Testis (tissue), 2 donors: ENCODE results near the gene BEST1.

ENCODE experiments used
- POLR2A ChIP-seq: fragments of 450-650 bp; IDR thresholded peaks from one replicate; pipeline ENCODE4 v1.6.1; 2017; ENCODE audit warnings: antibody characterized with exemption, mild to moderate bottlenecking, moderate library complexity
- TF ChIP-seq, protein P1 (sequence below), 3 experiments: fragments of 450-650 bp in 2 of 3; fragments of 200-600 bp in 1 of 3; sonication (generic) in 1 of 3; IDR thresholded peaks; one replicate each; pipeline ENCODE4 v1.5.1; 2016 to 2019; ENCODE audit warnings: antibody characterized with exemption in 3 of 3, mild to moderate bottlenecking in 2 of 3, moderate library complexity in 1 of 3

DNA sequence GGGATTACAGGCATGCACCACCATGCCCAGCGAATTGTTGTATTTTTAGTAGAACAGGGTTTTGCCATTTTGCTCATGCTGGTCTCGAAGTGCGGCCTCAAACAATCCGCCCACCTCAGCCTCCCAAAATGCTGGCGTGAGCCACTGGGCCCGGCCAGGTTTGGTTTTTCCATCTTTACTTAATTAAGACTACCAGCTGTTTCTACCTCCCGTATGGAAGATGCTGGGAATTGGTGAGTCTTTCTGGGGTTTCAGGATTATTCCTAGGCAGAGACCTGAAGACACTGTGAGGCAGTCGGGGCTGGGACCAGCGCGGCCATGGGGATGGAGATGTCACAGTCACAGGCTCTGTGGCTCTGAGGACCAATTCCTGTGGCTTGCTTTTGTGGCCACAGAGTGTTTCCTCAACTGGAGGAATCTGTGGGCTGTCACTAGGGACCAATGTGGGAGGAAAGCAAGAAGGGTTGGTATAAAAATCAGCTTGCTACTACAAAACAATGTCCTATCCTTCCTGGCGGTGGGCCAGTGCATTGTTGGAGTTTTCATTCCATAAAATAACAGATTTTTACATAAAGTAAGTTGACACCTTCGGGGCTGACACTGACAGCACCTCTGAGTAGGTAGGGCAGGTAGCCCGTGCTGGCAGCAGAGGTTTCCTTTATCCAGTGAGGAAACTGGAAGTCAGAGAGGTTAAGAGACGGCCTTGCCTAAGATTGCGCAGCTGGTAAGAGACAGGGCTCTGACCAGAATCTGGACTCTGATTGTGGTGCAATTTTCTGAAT, 25.7 kb downstream of the BEST1 start:
- TF ChIP-seq POLR2A = no peak
- TF ChIP-seq, protein P1, sequence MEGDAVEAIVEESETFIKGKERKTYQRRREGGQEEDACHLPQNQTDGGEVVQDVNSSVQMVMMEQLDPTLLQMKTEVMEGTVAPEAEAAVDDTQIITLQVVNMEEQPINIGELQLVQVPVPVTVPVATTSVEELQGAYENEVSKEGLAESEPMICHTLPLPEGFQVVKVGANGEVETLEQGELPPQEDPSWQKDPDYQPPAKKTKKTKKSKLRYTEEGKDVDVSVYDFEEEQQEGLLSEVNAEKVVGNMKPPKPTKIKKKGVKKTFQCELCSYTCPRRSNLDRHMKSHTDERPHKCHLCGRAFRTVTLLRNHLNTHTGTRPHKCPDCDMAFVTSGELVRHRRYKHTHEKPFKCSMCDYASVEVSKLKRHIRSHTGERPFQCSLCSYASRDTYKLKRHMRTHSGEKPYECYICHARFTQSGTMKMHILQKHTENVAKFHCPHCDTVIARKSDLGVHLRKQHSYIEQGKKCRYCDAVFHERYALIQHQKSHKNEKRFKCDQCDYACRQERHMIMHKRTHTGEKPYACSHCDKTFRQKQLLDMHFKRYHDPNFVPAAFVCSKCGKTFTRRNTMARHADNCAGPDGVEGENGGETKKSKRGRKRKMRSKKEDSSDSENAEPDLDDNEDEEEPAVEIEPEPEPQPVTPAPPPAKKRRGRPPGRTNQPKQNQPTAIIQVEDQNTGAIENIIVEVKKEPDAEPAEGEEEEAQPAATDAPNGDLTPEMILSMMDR (IDR thresholded peaks at IDR 0.05) = no peak
